Transverse colon (tissue), 4 donors: ENCODE data around the gene CPZ.

Experiments used
- EP300 ChIP-seq: sonication (generic); formaldehyde crosslinking; IDR thresholded peaks from one replicate; pipeline ENCODE4 v1.6.1; 2017; ENCODE audit warnings: antibody characterized with exemption, low read depth
- POLR2A ChIP-seq: fragments of 450-650 bp; IDR thresholded peaks from one replicate; pipeline ENCODE4 v1.6.1; 2016; ENCODE audit warnings: antibody characterized with exemption, mild to moderate bottlenecking, moderate library complexity
- POLR2AphosphoS5 ChIP-seq, 3 donors: sonication (generic); formaldehyde crosslinking; IDR thresholded peaks; one replicate each; pipeline ENCODE4 v1.6.1; 2016; ENCODE audit warnings: antibody characterized with exemption in 3 of 3
- TF ChIP-seq, protein P1 (sequence below), 5 experiments: fragments of 200-600 bp in 3 of 5; fragments of 450-650 bp in 2 of 5; sonication (generic) in 3 of 5; IDR thresholded peaks; 1 replicate in 2 of 5; 2 replicates in 3 of 5; pipeline ENCODE4 v1.5.1; 2016 to 2017; ENCODE audit warnings: antibody characterized with exemption in 5 of 5, inconsistent platforms in 3 of 5, mild to moderate bottlenecking in 2 of 5, moderate library complexity in 1 of 5

GRCh38 chr4:8545439-8545765 lies 47.2 kb upstream of the CPZ start:
- TF ChIP-seq, protein P1, sequence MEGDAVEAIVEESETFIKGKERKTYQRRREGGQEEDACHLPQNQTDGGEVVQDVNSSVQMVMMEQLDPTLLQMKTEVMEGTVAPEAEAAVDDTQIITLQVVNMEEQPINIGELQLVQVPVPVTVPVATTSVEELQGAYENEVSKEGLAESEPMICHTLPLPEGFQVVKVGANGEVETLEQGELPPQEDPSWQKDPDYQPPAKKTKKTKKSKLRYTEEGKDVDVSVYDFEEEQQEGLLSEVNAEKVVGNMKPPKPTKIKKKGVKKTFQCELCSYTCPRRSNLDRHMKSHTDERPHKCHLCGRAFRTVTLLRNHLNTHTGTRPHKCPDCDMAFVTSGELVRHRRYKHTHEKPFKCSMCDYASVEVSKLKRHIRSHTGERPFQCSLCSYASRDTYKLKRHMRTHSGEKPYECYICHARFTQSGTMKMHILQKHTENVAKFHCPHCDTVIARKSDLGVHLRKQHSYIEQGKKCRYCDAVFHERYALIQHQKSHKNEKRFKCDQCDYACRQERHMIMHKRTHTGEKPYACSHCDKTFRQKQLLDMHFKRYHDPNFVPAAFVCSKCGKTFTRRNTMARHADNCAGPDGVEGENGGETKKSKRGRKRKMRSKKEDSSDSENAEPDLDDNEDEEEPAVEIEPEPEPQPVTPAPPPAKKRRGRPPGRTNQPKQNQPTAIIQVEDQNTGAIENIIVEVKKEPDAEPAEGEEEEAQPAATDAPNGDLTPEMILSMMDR (IDR thresholded peaks at IDR 0.05) = no peak
- TF ChIP-seq POLR2A (no peak), EP300 (no peak), POLR2AphosphoS5 (IDR thresholded peaks at IDR 0.05) (no peak)
